A673 (cell line): ENCODE data around the gene BHLHA15. TPM values are rescaled to one million over a fixed set of nuclear protein-coding genes. Genes with fewer than 3 reads are reported as not detected.

Experiments
- Bru-seq: library from RNA; stranded (reverse); fragments of 400-500 nt; gene quantifications from one replicate; lab custom pipeline; 2021; lab: Mats Ljungman, UMichigan
- BruChase-seq, 2 experiments: library from RNA; stranded (reverse); fragments of 400-500 nt; gene quantifications; one replicate each; lab custom pipeline; 2021; lab: Mats Ljungman, UMichigan
- BruUV-seq: library from RNA; stranded (reverse); fragments of 400-500 nt; replicated peaks from 2 replicates; lab custom pipeline; 2021; lab: Mats Ljungman, UMichigan
- CTCF ChIA-PET: fragments of 300-600 bp; sonication (Branson Sonifier 250); formaldehyde crosslinking; loops from one replicate; lab custom pipeline; 2022; ENCODE audit warnings: antibody characterized with exemption; lab: Charles Lee
- POLR2A ChIA-PET: fragments of 300-600 bp; sonication (Branson Sonifier 250); formaldehyde crosslinking; loops from one replicate; lab custom pipeline; 2022; ENCODE audit warnings: antibody characterized with exemption; ENCODE audit not compliant: low non-redundant PET; lab: Charles Lee
- DNase-seq: peaks from one replicate; pipeline ENCODE4 v3.0.0-alpha.2; 2015; ENCODE audit warnings: low spot score
- H3K27ac ChIP-seq: fragments of 200-600 bp; sonication (generic); 2 replicates; pipeline ENCODE4 v1.5.1; 2016; ENCODE audit warnings: mixed run types, low read depth, mild to moderate bottlenecking, mixed read lengths, antibody characterized with exemption, low read length; ENCODE audit not compliant: poor library complexity, severe bottlenecking
- H3K27me3 ChIP-seq: fragments of 200-600 bp; sonication (generic); replicated peaks from 2 replicates; pipeline ENCODE4 v1.6.1; 2017; ENCODE audit warnings: mixed run types, low read depth, mild to moderate bottlenecking, mixed read lengths, antibody characterized with exemption, low read length; ENCODE audit not compliant: insufficient read depth, poor library complexity
- H3K36me3 ChIP-seq: fragments of 200-600 bp; sonication (generic); 2 replicates; pipeline ENCODE4 v1.6.1; 2016; ENCODE audit warnings: mixed run types, mild to moderate bottlenecking, mixed read lengths, antibody characterized with exemption, low read length; ENCODE audit not compliant: insufficient read depth, poor library complexity, severe bottlenecking
- H3K4me1 ChIP-seq: fragments of 200-600 bp; sonication (generic); 2 replicates; pipeline ENCODE4 v1.6.1; 2017; ENCODE audit warnings: mixed run types, mild to moderate bottlenecking, mixed read lengths, antibody characterized with exemption, low read length; ENCODE audit not compliant: insufficient read depth, poor library complexity, severe bottlenecking
- H3K4me3 ChIP-seq: fragments of 200-600 bp; sonication (generic); 2 replicates; pipeline ENCODE4 v1.5.1; 2016; ENCODE audit warnings: low read depth, mixed run types, mild to moderate bottlenecking, mixed read lengths, low read length; ENCODE audit not compliant: poor library complexity, severe bottlenecking
- H3K9me3 ChIP-seq: fragments of 200-600 bp; sonication (generic); 2 replicates; pipeline ENCODE4 v1.6.1; 2016; ENCODE audit warnings: mixed run types, low read depth, mild to moderate bottlenecking, mixed read lengths, antibody characterized with exemption, low read length; ENCODE audit not compliant: poor library complexity, severe bottlenecking
- EZH2 ChIP-seq: fragments of 200-600 bp; sonication (generic); IDR thresholded peaks from 2 replicates; pipeline ENCODE4 v1.6.1; 2017; ENCODE audit warnings: borderline replicate concordance, low read depth, mild to moderate bottlenecking, mixed read lengths, antibody characterized with exemption, low read length; ENCODE audit not compliant: poor library complexity, severe bottlenecking
- intact Hi-C: fragments of 100-400 bp; cut with micrococcal nuclease; formaldehyde crosslinking; loops from one replicate; pipeline ENCODE4 v1.10.0; 2022; ENCODE audit not compliant: unreplicated experiment
- long read RNA-seq: library from polyadenylated mRNA; stranded (forward); transcript quantifications from one replicate; pipeline ENCODE4 v2.0.0, GENCODE V29; 2022
- total RNA-seq: library from RNA; stranded (reverse); gene quantifications from 2 replicates; pipeline ENCODE4 v1.2.3, GENCODE V29; 2021
- TF ChIP-seq, protein P1 (sequence below): fragments of 300-800, 200-600 bp; sonication (generic); conservative IDR thresholded peaks from 2 replicates; pipeline ENCODE4 v1.5.1; 2017; ENCODE audit warnings: low read depth, mild to moderate bottlenecking, antibody characterized with exemption, low read length, moderate library complexity, mixed read lengths

BHLHA15 gene
- 0.64 and 1.3 TPM in 2 replicates for total RNA-seq
- not detected for Bru-seq, nascent RNA
- percentile 21 among the genes with signal in this experiment for BruChase-seq, experiment 1, labeled RNA remaining after a 2-hour chase
- percentile 34 among the genes with signal in this experiment for BruChase-seq, experiment 2, labeled RNA remaining after a 6-hour chase
- long read RNA-seq, partial matches to known transcripts = 0 of 2 reads
- long read RNA-seq, other reads (novel, unspliced or antisense) = 0 of 2 reads

DNA sequence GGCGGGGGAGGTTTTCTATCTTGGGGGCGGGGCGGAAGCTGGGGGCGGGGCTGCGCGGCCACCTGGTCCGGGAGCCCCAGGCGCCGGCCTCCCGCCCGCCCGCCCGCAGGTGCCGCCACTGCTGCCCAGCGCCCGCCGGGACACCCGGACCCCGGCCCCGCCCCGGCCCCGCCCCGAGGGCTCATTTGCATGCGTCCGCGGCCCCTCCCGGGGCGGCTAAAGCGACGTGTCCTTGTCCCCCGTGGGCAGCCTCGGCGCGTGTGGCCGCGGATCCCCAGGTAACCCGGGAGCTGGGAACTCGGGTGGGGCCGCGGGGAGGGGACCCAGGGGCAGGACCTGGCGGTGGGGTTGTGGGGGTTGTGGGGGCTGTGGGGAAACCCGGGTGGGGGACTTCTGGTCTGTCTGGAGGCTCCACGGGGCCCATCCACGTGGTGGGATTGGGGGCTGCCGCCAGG is at the start of gene BHLHA15:
TSS of gene BHLHA15 (plus strand) at position 219 of the 455 bp plus-strand sequence. CDS start 871 bp downstream, outside the sequence.
- ChIA-PET POLR2A (no interaction called here), CTCF (no interaction called here)
- H3K9me3 ChIP-seq = no peaks in the 10 kb centered on the region
- H3K4me1 ChIP-seq = no peaks in the 10 kb centered on the region
- TF ChIP-seq, protein P1, sequence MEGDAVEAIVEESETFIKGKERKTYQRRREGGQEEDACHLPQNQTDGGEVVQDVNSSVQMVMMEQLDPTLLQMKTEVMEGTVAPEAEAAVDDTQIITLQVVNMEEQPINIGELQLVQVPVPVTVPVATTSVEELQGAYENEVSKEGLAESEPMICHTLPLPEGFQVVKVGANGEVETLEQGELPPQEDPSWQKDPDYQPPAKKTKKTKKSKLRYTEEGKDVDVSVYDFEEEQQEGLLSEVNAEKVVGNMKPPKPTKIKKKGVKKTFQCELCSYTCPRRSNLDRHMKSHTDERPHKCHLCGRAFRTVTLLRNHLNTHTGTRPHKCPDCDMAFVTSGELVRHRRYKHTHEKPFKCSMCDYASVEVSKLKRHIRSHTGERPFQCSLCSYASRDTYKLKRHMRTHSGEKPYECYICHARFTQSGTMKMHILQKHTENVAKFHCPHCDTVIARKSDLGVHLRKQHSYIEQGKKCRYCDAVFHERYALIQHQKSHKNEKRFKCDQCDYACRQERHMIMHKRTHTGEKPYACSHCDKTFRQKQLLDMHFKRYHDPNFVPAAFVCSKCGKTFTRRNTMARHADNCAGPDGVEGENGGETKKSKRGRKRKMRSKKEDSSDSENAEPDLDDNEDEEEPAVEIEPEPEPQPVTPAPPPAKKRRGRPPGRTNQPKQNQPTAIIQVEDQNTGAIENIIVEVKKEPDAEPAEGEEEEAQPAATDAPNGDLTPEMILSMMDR = no peak
- no peak for TF ChIP-seq EZH2
- peak; percentile 31 for DNase-seq
- H3K36me3 ChIP-seq = peaks cover 6% of the 10 kb centered on the region
- BruUV-seq = no TSS peak
- H3K4me3 ChIP-seq = peak within 1 kb of the TSS; percentile 42
- H3K27me3 ChIP-seq = no peaks in the 10 kb centered on the region
- intact Hi-C loops = no loop called here
- H3K27ac ChIP-seq = no peak within 1 kb of the TSS

DNA sequence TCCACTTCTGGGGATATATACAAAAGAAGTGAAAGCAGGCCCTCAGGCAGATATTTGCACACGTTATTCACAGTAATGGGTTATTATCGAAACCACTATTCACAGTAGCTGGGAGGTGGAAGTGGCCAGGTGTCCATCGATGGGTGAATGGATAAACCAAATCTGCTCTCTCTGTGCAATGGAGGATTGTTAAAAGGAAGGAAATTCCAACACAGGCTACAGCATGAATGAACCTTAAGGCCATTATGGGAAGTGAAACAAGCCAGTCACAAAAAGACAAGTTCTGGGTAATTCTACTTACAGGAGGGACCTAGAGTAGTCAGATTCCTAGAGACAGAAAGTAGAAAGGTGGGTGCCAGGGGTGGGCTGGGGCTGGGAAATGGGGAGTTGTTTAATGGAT is 48.5 kb upstream of the BHLHA15 start:
- H3K27me3 ChIP-seq = no peaks in the 10 kb centered on the region
- H3K27ac ChIP-seq = no peak overlapping the region
- intact Hi-C loops = no loop called here
- H3K4me1 ChIP-seq = no peaks in the 10 kb centered on the region
- BruUV-seq = no TSS peak
- no peaks in the 10 kb centered on the region for H3K9me3 ChIP-seq
- no peaks in the 10 kb centered on the region for H3K36me3 ChIP-seq
- no peak overlapping the region for H3K4me3 ChIP-seq
- ChIA-PET POLR2A (no interaction called here), CTCF (no interaction called here)
- TF ChIP-seq EZH2 = no peak
- TF ChIP-seq, protein P1 = no peak
- no peak for DNase-seq

DNA sequence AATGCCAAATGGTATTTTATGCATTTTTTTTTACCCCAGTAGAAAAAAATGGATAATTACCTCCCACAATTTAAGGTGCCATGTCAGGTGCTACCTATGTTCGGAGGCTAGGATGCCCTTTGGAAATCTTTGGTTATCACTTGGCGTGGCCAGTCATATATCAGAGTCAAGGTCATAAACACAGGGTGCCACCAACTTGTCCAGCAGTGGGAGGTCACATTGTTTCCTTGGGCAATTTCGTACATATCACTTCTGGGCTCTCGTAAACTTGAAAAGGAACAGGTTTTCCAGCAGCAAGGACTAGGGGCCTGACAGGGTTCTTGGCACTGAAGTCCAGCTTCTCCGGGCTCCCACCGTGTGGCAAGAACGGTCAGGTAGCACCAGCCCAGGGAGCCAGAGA is 48.0 kb upstream of the BHLHA15 start:
- H3K36me3 ChIP-seq = no peaks in the 10 kb centered on the region
- H3K27me3 ChIP-seq = no peaks in the 10 kb centered on the region
- H3K27ac ChIP-seq = no peak overlapping the region
- intact Hi-C loops = no loop called here
- no peaks in the 10 kb centered on the region for H3K4me1 ChIP-seq
- ChIA-PET CTCF (interaction anchor here (0.6 kb wide), 1 partner anchor 57 kb away, joined by 6 read pairs; no protein-coding TSS in a partner anchor), POLR2A (no interaction called here)
- H3K9me3 ChIP-seq = no peaks in the 10 kb centered on the region
- no peak for TF ChIP-seq EZH2
- TF ChIP-seq, protein P1 = no peak
- DNase-seq = no peak
- BruUV-seq = no TSS peak
- H3K4me3 ChIP-seq = no peak overlapping the region
